Measurements from ENCODE around the gene CLIC4. TPM values are rescaled to one million over a fixed set of nuclear protein-coding genes. Genes with fewer than 3 reads are reported as not detected.

The CLIC4 gene
- total and polyA plus RNA-seq, 4 donors = 15.0 to 40.7 (median 28.4) TPM

GRCh38 chr1:24713736-24714135 lies 31.5 kb upstream of the CLIC4 start:
- no peak for DNase-seq (ENCODE audit: low spot score)
- Histone ChIP-seq H3K27me3 (ENCODE audit: control insufficient read depth in 4 of 4, insufficient read depth in 4 of 4, low read length in 3 of 4) (no peaks in the 10 kb centered on the region), H3K36me3 (ENCODE audit: control insufficient read depth in 4 of 4, insufficient read depth in 3 of 4, low read depth in 1 of 4, low read length in 3 of 4) (no peaks in the 10 kb centered on the region), H3K9me3 (ENCODE audit: control insufficient read depth in 4 of 4, low read length in 3 of 4) (no peaks in the 10 kb centered on the region), H3K9ac (ENCODE audit: low read depth in 1 of 2, low read length in 2 of 2) (no peak overlapping the region), H3K4me3 (ENCODE audit: low read depth in 1 of 3, low read length in 3 of 3) (no peak overlapping the region), H3K4me1 (ENCODE audit: control insufficient read depth in 4 of 4, insufficient read depth in 4 of 4, low read length in 3 of 4) (peaks cover 7 to 24% (median 20%) of the 10 kb centered on the region in 4 donors), H3K27ac (ENCODE audit: low read depth in 1 of 2, low read length in 2 of 2) (no peak overlapping the region)
- WGBS = 85% methylated on average over 5 of the region's 5 CpGs
- TF ChIP-seq FOXA2 (IDR thresholded peaks at IDR 0.05) = no peak
- no peak for TF ChIP-seq RXRA (IDR thresholded peaks at IDR 0.05)
- TF ChIP-seq CTCF (IDR thresholded peaks at IDR 0.05; ENCODE audit: low read depth, low read length, missing input control) = no peak
- no peak for TF ChIP-seq FOXA1 (IDR thresholded peaks at IDR 0.05)
- no peak for TF ChIP-seq YY1 (IDR thresholded peaks at IDR 0.05)
- TF ChIP-seq JUND (IDR thresholded peaks at IDR 0.05) = no peak
- no peak for TF ChIP-seq TAF1 (conservative IDR thresholded peaks at IDR 0.05)
- TF ChIP-seq SP1 (IDR thresholded peaks at IDR 0.05) = no peak
- TF ChIP-seq MAX (IDR thresholded peaks at IDR 0.05) = no peak
- TF ChIP-seq ZBTB33 (IDR thresholded peaks at IDR 0.05) = no peak
- TF ChIP-seq HNF4G (IDR thresholded peaks at IDR 0.05) = no peak
- no peak for TF ChIP-seq GABPA (IDR thresholded peaks at IDR 0.05 in 1 of 2, conservative IDR thresholded peaks at IDR 0.05 in 1 of 2)

- no peak for DNase-seq (ENCODE audit: low spot score)
- TF ChIP-seq RAD21 (IDR thresholded peaks at IDR 0.05) (no peak), EGR1 (IDR thresholded peaks at IDR 0.05; ENCODE audit: low read depth in 2 of 2) (no peak), NR2F2 (IDR thresholded peaks at IDR 0.05) (no peak), FOXA1 (IDR thresholded peaks at IDR 0.05) (no peak), SP1 (IDR thresholded peaks at IDR 0.05) (no peak), GABPA (IDR thresholded peaks at IDR 0.05 in 1 of 2, conservative IDR thresholded peaks at IDR 0.05 in 1 of 2) (no peak), YY1 (IDR thresholded peaks at IDR 0.05) (no peak), RXRA (IDR thresholded peaks at IDR 0.05) (no peak), MAX (IDR thresholded peaks at IDR 0.05) (no peak), TAF1 (conservative IDR thresholded peaks at IDR 0.05) (no peak), HNF4G (IDR thresholded peaks at IDR 0.05) (no peak), ZBTB33 (IDR thresholded peaks at IDR 0.05) (no peak), REST (IDR thresholded peaks at IDR 0.05) (no peak), FOXA2 (IDR thresholded peaks at IDR 0.05) (no peak), ATF3 (IDR thresholded peaks at IDR 0.05) (no peak), JUND (IDR thresholded peaks at IDR 0.05) (no peak), CTCF (IDR thresholded peaks at IDR 0.05; ENCODE audit: low read depth, low read length, missing input control) (no peak)
- no peaks in the 10 kb centered on the region for H3K9me3 ChIP-seq (ENCODE audit: control insufficient read depth in 4 of 4, low read length in 3 of 4)
- 93% methylated on average over 8 of the region's 8 CpGs for WGBS
- H3K27me3 ChIP-seq (ENCODE audit: control insufficient read depth in 4 of 4, insufficient read depth in 4 of 4, low read length in 3 of 4) = no peaks in the 10 kb centered on the region
- no peak overlapping the region for H3K27ac ChIP-seq (ENCODE audit: low read depth in 1 of 2, low read length in 2 of 2)
- no peak overlapping the region for H3K4me3 ChIP-seq (ENCODE audit: low read depth in 1 of 3, low read length in 3 of 3)
- no peaks in the 10 kb centered on the region for H3K36me3 ChIP-seq (ENCODE audit: control insufficient read depth in 4 of 4, insufficient read depth in 3 of 4, low read depth in 1 of 4, low read length in 3 of 4)
- peaks cover 7 to 25% (median 20%) of the 10 kb centered on the region in 4 donors for H3K4me1 ChIP-seq (ENCODE audit: control insufficient read depth in 4 of 4, insufficient read depth in 4 of 4, low read length in 3 of 4)
- no peak overlapping the region for H3K9ac ChIP-seq (ENCODE audit: low read depth in 1 of 2, low read length in 2 of 2)
These were observed 30.3 kb upstream of the CLIC4 start for GRCh38 chr1:24714859-24715520.
